Stimulated activated CD8-positive, alpha-beta memory T cell treated with anti-CD3 and anti-CD28 coated beads, Interleukin-12 subunit alpha, Interleukin-12 subunit beta, amount 100 ng/mL, for 24 hours (primary cell): ENCODE results near the gene COMMD1.
"Not testable (repeated sequence)": the region's sequence is repeated elsewhere in the genome, so short reads cannot be mapped to it uniquely, and the experiment has no call there.

Source experiments
- DNase-seq: peaks from one replicate; pipeline ENCODE4 v3.0.0-alpha.2; 2020; ENCODE audit errors: extremely low read depth

The COMMD1 gene

DNA sequence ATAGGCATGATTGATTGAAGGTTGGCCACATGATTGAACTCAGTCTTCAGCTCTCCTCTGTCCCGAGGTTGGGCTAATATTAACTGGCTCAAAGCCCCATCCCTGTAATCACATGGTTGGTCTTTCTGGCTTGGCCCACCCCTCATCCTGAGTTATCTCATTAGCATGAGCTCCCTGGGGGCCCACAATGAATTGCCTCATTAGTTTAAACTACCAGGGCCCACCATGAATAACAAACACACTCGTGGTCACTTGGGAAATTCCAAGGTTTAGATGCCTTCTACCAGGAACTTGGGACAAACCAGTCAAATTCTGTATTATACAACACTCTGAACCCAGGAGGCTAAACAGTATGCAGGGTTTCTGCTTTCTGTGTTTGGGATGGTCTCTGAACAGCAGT, 168.8 kb downstream of the COMMD1 start:
- DNase-seq: no peak

DNA sequence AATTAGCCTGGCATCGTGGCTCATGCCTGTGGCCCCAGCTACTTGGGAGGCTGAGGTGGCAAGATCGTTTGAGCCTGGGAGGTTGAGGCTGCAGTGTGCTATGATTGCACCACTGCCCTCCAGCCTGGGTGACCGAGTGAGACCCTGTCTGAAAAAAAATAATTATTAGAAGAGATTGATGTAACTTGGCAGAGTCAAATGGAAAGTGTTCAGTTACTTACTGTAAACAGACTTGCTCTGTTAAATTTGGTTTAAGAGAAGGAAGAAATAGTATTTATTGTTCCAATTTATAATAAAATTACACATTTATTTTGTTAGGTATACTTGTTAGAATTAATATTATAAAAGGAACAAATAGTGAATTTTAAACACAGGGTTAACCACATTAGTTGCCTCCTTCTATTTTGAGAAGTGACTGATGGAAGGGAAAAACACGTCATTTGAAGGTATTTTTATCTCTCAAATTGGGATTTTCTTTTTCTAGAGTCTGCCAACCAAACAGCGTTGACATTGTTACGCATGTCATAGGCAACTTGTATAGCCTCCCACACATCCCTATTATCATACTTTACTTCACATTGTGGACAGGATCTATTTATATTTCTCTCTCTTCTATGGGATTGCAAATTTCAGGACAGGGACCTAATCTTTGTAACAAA, 171.6 kb downstream of the COMMD1 start:
- DNase-seq: no peak

DNA sequence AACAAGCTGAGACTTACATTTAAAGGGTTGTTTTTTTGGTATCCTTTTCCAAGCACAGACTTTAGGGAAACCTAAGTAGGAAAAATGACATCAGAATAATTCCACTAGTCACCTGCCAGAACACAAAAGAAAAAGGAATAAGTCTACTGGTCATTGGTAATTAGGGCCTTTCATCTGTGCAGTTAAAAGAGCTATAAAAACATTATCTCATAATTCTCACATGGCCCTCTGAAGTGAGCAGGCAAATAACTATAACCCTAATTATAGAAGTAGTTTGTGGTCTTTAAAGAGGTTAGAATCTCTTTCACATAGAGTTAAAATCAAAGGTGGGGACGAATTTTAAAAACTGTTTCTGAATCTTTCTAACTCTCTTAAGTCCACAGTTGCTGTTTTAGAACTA, 179.3 kb downstream of the COMMD1 start:
- no peak for DNase-seq

DNA sequence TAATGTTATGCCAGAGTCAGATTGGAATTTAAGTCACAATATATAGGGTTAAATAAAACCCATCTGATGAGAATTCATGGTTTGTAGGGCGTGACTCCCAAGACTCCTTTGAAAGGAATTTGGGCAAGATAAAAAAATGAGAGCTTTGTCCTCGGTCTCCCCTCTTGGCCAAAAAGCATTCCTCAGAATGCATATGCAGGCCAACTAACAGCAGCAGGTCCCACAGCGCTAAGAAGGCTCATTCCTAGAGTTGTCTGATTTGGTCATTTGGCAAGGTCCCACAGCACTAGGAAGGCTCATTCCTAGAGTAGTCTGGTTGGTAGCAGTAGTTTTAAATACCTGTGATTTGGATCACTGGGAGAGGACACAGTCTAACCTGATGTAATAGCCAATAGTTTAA, 184.2 kb downstream of the COMMD1 start:
- DNase-seq: no peak

DNA sequence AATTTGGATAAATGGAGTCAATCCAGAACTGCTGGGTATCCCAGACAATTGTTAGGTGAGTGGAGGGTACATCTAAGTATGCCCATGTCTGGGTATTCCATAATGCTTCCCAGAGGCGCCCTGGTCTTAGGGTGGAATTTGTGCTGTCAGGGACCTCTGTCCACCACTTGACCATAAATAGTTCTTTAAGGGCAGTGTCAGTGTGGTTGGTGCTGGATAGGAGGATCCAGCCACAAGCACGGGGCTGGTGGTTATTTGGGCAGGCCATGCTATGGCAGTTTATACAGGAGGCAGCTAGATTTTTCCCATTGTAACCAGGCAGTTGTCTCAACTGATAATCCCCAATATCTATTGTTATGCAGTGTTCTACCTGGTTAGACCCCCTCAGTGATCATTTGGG, 186.0 kb downstream of the COMMD1 start:
- no peak for DNase-seq

DNA sequence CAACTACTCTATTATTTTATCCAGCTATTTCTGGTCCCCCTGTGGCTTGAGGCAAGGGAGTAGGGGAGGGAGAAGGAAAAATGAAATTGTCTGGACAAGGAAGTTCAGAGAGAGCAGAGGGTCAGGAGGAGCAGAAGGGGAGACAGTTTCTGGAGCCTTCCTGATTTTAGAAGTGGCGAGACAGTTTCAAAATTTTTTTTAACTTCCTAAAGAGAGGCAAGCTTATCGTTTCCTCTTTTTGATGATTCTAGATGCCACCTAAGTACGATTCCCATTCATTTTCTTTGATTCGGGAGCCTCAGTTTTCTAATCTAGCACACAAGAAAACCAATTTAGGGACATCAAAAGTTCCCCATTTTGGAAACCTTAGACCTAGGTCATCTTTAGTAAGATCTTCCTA, 193.6 kb downstream of the COMMD1 start:
- no peak for DNase-seq

DNA sequence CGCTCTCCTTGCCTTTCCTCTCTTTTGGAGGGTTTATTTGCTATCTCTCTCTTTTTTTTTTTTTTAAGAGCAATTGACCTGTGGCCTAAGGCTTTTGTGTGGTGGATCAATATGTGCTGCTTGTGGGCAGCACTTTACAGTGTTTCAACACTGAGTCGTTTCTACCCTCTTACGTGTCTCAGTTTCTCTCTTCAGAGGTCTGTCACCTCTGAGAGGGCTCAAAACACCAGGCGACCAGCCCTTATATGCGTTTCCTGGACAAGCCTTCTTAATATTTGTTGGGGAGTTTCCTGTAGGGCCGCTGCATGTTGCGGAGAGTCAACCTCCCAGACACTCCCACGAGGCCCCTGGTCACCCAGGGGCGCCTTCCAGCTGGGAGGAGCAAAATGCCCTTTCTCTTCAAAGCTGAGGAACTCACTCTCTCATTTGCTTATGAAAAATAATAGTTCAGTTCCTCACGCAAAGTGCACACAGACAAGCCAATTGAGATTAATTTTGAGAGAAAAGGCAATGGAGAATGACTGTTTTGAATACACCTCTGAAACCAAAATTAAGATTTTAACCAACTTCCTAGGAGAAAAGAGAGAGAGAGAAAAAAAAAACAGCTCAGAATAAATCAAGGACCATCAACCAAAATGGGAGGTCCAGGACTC, 194.2 kb downstream of the COMMD1 start:
- DNase-seq: no peak

DNA sequence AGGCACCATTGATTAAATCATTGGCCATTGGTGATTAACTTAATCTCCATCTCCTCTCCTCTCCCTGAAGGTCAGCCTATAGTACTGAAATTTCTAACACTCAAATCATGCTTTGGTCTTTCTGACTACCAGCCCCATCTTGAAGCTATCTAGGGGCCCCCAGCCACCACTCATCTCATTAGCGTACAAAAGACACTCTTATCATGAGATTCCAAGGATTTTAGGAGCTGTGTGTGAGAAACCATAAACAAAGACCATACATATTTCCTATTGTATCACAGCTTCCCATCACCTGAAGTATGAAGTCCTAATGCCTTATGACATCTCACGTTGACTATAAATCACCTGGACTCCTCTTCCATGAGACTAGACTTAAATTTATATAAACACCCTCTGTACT, 196.4 kb downstream of the COMMD1 start:
- DNase-seq: no peak

DNA sequence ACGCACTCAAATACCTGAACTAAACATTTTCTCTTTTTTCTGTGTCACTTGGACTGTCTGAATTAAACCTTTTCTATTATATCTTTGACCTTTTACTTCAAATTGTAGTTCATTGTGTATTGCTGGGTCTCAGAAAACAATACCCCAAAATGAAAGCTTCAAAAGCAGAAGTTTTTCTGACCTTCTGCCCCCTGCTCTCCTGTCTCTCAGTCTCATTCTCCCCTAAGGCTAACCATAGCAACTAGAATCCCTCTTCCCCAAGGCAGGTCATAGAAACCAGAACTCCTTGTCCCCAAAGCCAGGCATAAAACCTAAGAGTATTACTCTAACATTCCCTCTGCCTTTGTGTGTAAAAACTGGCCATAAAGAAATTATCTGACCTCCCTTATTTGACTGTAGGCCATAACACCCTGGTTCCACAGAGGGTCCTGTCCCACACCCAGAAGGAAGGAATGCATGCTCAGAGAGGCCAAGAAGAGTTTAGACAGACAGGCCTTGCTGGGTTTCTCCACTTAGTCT, 197.0 kb downstream of the COMMD1 start:
- DNase-seq: no peak

DNA sequence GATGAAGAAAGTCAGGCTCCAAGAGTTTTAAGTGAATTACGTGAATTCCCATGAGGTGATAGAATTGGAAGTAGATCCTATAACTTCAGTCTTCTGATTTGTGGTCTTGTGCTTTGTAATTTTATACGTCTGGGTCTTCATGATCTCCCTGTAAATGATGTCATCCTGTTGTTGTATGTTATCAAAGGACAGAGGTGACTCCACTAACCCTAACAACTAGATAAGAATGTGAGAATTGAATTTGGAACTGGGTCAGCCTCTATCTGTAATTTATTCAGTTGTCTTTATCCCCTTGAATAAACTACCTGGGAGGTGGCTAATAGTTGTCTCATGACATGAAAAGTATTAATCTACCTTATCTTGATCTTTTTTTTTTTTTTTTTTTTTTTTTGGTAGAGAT, 204.1 kb downstream of the COMMD1 start:
- DNase-seq: no peak

DNA sequence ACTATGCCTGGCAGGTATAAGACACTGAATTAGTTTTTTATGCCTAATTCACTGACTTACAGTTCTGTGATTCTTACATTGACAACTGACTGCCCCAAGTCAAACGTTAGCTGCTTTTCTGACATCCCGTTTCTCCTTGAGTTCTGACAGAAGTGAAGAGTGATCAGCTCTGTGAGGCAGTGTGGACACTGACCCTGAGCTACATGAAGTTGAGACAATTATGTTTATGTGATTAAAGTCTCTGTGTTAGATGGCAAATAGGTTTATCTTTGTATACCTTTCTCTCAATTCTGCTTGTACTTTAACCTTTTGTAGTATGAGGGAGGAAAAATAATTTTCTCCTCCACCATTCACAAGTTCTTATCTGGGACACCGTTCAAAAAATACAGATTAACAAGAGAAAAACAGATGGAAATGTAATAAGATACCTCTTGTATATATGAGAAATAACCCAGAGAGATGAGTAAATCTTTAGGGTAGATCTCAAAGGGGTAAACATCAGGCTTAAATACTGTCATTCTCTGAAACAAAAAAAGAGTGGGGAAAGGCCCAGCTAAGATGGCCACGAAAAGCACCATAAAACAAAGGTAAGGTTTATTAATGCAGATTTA, 205.0 kb downstream of the COMMD1 start:
- no peak for DNase-seq

DNA sequence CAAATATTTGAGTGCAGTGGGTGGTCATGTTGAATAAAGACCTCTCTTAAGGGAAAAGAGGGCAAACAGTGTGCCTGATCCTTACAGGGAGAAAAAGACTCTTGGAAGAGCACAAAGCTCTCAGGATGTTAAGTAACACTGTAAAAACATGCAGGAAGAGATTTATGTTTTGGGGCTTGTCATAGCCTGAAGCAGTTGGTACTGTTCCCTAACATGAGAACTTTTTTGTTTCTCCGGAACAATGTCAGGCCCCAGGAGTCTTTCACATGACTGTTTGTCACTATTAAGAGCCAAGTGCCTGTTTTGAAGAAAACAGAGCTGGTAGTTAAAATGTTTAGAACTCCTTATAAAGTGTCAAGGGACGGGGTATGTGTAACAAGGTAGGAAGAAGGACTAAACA, 206.7 kb downstream of the COMMD1 start:
- DNase-seq: no peak

DNA sequence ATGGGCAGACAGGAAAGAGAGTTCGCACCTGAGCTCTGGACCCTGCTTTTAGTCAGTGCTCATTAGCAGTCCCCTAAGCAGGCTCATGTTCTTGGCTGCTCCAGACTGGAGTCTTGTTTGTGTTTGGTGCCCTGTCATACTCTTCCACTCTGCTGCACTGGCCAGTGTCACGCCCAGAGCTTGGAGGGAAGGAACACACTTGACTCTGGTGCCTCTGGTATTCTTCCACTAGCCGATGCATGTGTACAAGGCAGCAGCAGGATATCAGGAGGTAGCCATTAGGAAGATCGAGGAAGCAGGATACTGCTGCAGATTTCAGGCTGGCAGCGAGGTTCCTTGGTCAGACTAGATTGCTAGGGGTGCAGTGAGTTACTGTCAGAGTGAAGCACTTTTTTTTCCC, 209.1 kb downstream of the COMMD1 start:
- DNase-seq: no peak

DNA sequence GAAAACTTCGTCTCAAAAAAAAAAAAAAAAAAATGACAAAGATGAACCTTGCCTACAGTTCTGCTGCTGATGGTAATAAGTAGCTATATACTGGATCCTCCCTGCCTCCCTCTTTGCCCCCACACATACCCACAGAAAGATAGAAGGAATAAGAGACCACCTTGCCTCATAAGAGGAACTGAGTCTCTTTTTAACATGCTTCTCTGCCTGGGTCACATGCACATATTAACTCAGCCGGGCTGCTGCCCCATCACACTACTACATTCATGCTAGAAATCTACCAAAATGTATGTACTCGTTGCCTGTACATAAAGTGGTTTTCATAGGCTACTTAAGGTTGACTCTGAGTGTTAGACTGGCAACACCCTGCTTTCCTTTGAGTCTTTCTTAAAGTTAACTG, 211.5 kb downstream of the COMMD1 start:
- no peak for DNase-seq

DNA sequence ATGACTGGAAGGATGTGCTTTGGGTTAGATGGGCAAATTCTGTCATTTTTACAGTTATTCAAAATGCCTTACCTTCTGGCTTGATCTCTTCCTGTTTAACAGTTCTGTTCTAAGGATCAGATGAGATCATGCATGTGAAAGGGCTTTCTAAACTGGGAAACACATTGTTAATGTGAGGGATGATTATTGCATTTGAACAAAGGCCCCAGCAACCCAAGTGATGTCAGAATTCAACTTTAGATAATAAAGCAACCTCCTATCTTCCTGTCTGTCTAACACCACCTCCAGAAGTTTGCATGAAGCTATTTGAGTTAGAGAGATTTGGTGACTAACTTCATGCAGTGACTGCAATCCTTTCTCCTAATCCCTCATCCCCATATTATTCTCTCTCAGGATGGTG, 212.7 kb downstream of the COMMD1 start:
- no peak for DNase-seq

DNA sequence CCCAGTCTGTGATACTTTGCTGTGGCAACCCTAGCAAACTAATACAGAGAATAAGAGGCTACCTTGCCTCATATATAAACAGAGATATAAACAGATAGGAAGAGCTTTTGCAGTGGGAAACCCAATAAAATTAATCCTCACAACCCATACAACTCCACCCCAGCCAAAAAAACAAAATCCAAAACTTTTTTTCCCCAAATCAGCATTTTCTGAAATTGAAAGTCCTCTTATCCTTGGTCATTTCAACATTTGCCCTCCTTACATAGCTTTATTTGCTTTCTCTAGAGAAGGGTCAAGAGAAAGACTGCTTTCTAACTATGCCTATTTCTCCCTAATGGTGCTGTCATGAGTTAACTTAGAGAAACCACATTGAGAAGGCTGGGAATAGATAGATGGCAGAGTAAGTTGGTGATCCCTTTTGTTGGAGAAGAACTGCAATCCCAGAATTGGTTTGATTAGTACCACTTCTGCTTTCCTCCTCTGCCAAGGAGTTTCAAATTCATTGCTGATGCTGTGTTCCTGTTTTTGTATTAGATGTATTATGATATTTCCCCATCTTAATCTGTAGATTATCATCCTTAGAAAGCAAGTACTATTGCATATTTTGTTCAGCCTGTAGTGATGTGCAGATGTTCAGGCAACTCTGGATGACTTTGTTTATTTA, 214.0 kb downstream of the COMMD1 start:
- DNase-seq: no peak

DNA sequence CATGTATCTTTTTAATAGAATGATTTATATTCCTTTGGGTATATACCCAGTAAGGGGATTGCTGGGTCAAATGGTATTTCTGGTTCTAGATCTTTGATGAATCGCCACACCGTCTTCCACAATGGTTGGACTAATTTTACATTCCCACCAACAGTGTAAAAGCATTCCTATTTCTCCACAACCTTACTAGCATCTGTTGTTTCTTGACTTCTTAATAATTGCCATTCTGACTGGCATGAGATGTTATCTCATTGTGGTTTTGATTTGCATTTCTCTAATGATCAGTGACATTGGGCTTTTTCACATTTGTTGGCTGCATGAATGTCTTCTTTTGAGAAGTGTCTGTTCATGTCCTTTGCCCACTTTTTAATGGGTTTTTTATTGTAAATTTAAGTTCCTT, 220.8 kb downstream of the COMMD1 start:
- DNase-seq: not testable (repeated sequence)

DNA sequence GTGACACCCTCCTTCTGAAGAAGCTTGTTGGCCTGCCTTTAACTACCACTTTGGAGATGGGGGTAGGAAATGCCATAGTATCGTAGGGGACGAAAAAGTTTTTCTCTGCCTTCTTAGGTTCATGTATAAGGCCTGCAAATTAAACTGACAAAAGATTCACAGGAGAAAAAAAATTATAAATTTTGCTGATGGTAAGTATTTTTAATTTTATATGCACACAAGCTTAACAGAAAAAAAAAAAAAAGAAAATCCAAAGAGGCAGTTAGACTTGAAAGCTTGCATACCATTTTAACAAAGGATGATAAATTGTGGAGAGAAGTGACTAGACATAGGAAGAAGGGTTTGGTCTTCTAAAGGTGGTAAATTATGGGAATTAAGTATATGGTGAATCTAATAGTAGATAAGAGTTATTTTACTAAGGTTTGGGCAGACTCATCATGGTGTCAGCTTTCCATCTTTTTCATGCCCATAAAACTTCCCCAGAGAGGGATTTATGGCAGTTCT, 227.9 kb downstream of the COMMD1 start:
- no peak for DNase-seq

DNA sequence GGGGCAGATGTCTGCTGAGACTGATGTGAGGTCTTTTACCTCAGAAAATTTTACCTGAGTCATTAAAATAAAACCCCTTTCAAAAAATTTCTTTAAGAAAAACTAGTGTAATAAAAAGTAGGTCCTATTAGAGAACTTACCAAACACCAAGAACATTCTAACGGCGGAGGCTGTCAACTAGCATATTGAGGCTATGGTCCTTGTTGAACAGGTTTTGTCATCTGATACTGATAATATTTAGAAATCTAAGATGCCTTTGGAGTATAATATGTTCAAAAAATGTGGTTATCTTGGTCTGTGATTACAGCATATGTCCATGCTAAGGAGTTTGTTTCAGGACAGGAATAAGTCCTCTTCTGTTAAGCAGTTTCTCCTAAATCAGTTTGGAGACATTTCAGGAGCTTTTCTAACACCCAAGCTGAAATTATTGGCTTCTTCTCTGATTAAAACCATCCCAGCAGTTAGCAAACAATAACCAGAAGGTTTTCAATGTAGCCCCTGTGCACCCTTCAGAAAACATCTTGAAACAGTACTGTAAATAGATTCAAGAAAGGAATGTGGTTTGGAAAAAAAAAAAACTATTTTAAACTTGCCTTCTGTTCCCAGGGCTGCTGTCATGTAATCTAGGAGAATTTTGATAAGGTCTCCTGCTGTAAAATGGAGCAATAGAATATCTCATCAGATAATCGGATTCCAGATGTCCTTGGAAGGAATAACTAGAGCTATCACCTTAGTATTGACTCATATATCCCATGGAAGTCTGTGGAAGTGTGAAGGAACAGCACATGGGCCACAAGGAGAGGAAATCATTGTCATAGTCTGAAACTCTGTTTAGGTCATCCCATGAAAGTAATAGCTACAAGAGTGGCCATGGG, 231.7 kb downstream of the COMMD1 start:
- DNase-seq: no peak

DNA sequence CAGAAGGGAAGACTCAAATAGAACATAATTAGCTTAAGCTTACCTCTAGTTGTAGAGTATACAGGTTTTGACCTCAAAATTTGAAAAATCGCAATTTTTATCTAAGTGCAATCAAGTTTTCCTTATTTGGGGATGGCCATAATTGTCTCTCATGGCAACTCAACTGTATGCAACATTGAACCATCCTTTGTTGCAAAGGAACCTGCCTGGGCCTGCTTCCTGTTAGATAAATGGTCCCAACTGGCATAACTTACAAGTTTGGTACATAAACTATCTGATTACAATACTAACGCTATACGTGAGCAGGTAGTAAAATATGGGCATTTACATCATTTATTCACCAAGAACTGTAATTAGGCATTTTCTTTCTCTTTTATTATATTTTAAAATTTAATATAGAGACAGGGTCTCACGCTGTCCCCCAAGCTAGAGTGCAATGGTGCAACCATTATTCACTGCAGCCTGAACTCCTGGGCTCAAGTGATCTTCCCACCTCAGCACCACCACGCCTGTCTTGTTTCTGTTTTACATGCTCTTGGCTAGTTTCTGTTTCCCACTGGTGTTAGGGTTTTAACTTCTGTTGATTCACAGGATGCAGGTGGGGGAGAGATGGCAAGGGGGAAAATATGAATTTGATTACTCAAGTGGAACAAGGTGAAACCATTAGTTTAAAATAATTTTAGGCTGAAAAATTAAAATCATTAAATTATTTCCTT, 235.1 kb downstream of the COMMD1 start:
- DNase-seq: no peak
